H1 (cell line): ENCODE data around the gene PTK6. TPM values are rescaled to one million over a fixed set of nuclear protein-coding genes. Genes with fewer than 3 reads are reported as not detected.

Source experiments
- CTCF ChIA-PET: fragments of 300-600 bp; sonication (Branson Sonifier 250); formaldehyde crosslinking; loops from one replicate; lab custom pipeline; 2021; ENCODE audit not compliant: partially characterized antibody; lab: Charles Lee
- POLR2A ChIA-PET: fragments of 300-600 bp; sonication (Branson Sonifier 250); formaldehyde crosslinking; loops from one replicate; lab custom pipeline; 2021; ENCODE audit warnings: inconsistent platforms; ENCODE audit not compliant: partially characterized antibody; lab: Charles Lee
- DNase-seq, 2 experiments: peaks; one replicate each; pipeline versions ENCODE4 v3.0.0 to v3.0.0-alpha.2; 2010 to 2022; ENCODE audit warnings: low spot score in 2 of 2, low read depth in 1 of 2, mixed read lengths in 1 of 2
- FAIRE-seq: peaks from 2 replicates; lab custom pipeline; 2011; peaks lifted over from hg19 to GRCh38; lab: Jason Lieb, UNC
- H2AFZ ChIP-seq: 2 replicates; pipeline ENCODE4 v1.8.1; 2012; ENCODE audit warnings: low read length, inconsistent platforms
- H2AK5ac ChIP-seq: 2 replicates; pipeline ENCODE4 v1.6.1; 2013; ENCODE audit warnings: low read depth, low read length
- H2BK120ac ChIP-seq: replicated peaks from 2 replicates; pipeline ENCODE3; 2013; ENCODE audit warnings: low read depth, low read length, inconsistent platforms
- H2BK12ac ChIP-seq: 2 replicates; pipeline ENCODE4 v1.6.1; 2013; ENCODE audit warnings: low read depth, low read length
- H2BK15ac ChIP-seq: 2 replicates; pipeline ENCODE4 v1.6.1; 2013; ENCODE audit warnings: low read length
- H2BK20ac ChIP-seq: 2 replicates; pipeline ENCODE4 v1.6.1; 2013; ENCODE audit warnings: low read length
- H2BK5ac ChIP-seq: 2 replicates; pipeline ENCODE4 v1.6.1; 2013; ENCODE audit warnings: low read depth, low read length
- H3K14ac ChIP-seq: 2 replicates; pipeline ENCODE4 v1.6.1; 2013; ENCODE audit warnings: inconsistent platforms; ENCODE audit not compliant: insufficient read length
- H3K18ac ChIP-seq: 2 replicates; pipeline ENCODE4 v1.6.1; 2013; ENCODE audit warnings: low read length; ENCODE audit errors: extremely low read depth
- H3K23ac ChIP-seq: 2 replicates; pipeline ENCODE4 v1.6.1; 2013; ENCODE audit warnings: inconsistent platforms; ENCODE audit not compliant: insufficient read length
- H3K23me2 ChIP-seq: 2 replicates; pipeline ENCODE4 v1.6.1; 2013; ENCODE audit warnings: low read depth, low read length
- H3K27ac ChIP-seq: 2 replicates; pipeline ENCODE4 v1.6.1; 2011; ENCODE audit warnings: low read depth, low read length, inconsistent platforms
- H3K27me3 ChIP-seq, 4 experiments: replicated peaks in 1 of 4; 1 replicate in 1 of 4; 2 replicates in 3 of 4; pipeline versions ENCODE4 v1.6.1 to v1.8.1; 2011 to 2013; ENCODE audit warnings: low read length in 3 of 4, mild to moderate bottlenecking in 3 of 4, inconsistent platforms in 2 of 4, mixed read lengths in 2 of 4, moderate library complexity in 1 of 4; ENCODE audit not compliant: control insufficient read depth in 3 of 4, insufficient read depth in 3 of 4; ENCODE audit errors: extremely low read depth in 1 of 4
- H3K36me3 ChIP-seq, 4 experiments: 2 replicates each; pipeline versions ENCODE4 v1.6.1 to v1.8.1; 2011 to 2013; ENCODE audit warnings: mild to moderate bottlenecking in 4 of 4, low read length in 3 of 4, moderate library complexity in 2 of 4, control low read depth in 1 of 4, inconsistent platforms in 1 of 4; ENCODE audit not compliant: insufficient read depth in 4 of 4, control insufficient read depth in 2 of 4
- H3K4ac ChIP-seq: replicated peaks from 2 replicates; pipeline ENCODE3; 2013; ENCODE audit warnings: low read length, low read depth, mixed read lengths, inconsistent platforms; ENCODE audit not compliant: insufficient read length
- H3K4me1 ChIP-seq, 4 experiments: replicated peaks in 1 of 4; 1 replicate in 1 of 4; 2 replicates in 3 of 4; pipeline versions ENCODE4 v1.6.1 to v1.8.1; 2011 to 2013; ENCODE audit warnings: low read length in 3 of 4, inconsistent platforms in 2 of 4, mixed read lengths in 1 of 4; ENCODE audit not compliant: insufficient read depth in 4 of 4, control insufficient read depth in 3 of 4
- H3K4me2 ChIP-seq, 2 experiments: 2 replicates each; pipeline versions ENCODE4 v1.6.1 to v1.8.1; 2011 to 2013; ENCODE audit warnings: low read depth in 2 of 2, low read length in 2 of 2, control low read depth in 1 of 2, inconsistent platforms in 1 of 2, mild to moderate bottlenecking in 1 of 2; ENCODE audit not compliant: insufficient read depth in 1 of 2
- H3K4me3 ChIP-seq, 4 experiments: fragments of 200-600, 300-600 bp in 1 of 4; sonication (generic), shearing (Covaris generic), sonication (Bioruptor Twin) in 1 of 4; 2 replicates each; pipeline versions ENCODE4 v1.5.1 to v1.8.1; 2011 to 2016; ENCODE audit warnings: low read length in 4 of 4, low read depth in 3 of 4, control low read depth in 2 of 4, inconsistent platforms in 2 of 4, mild to moderate bottlenecking in 2 of 4, mixed read lengths in 1 of 4, moderate library complexity in 1 of 4; ENCODE audit not compliant: insufficient read depth in 2 of 4; ENCODE audit errors: extremely low read depth in 1 of 4
- H3K56ac ChIP-seq: replicated peaks from 2 replicates; pipeline ENCODE3; 2013; ENCODE audit warnings: low read depth, mild to moderate bottlenecking, mixed read lengths, low read length, inconsistent platforms; ENCODE audit not compliant: insufficient read length
- H3K79me1 ChIP-seq: 2 replicates; pipeline ENCODE4 v1.6.1; 2013; ENCODE audit warnings: low read depth, low read length, control low read depth
- H3K79me2 ChIP-seq, 2 experiments: 2 replicates each; pipeline versions ENCODE4 v1.6.1 to v1.8.1; 2012 to 2013; ENCODE audit warnings: low read length in 2 of 2, mild to moderate bottlenecking in 2 of 2, inconsistent platforms in 1 of 2; ENCODE audit not compliant: insufficient read depth in 2 of 2, control insufficient read depth in 1 of 2
- H3K9ac ChIP-seq, 4 experiments: replicated peaks in 1 of 4; 1 replicate in 1 of 4; 2 replicates in 3 of 4; pipeline versions ENCODE4 v1.6.1 to v1.8.1; 2011 to 2013; ENCODE audit warnings: low read depth in 3 of 4, low read length in 3 of 4, control low read depth in 2 of 4, mild to moderate bottlenecking in 2 of 4, moderate library complexity in 2 of 4, inconsistent platforms in 1 of 4; ENCODE audit errors: extremely low read depth in 1 of 4
- H3K9me3 ChIP-seq, 2 experiments: 2 replicates each; pipeline versions ENCODE4 v1.6.1 to v1.8.1; 2012 to 2013; ENCODE audit warnings: mild to moderate bottlenecking in 2 of 2, moderate library complexity in 2 of 2, control low read depth in 1 of 2, inconsistent platforms in 1 of 2, low read depth in 1 of 2, low read length in 1 of 2, mixed read lengths in 1 of 2; ENCODE audit not compliant: insufficient read depth in 2 of 2
- H4K20me1 ChIP-seq, 2 experiments: replicated peaks in 1 of 2; 2 replicates each; pipeline versions ENCODE3 to v1.8.1; 2011 to 2013; ENCODE audit warnings: inconsistent platforms in 2 of 2, low read length in 2 of 2, mild to moderate bottlenecking in 1 of 2; ENCODE audit not compliant: insufficient read depth in 2 of 2, control insufficient read depth in 1 of 2
- H4K5ac ChIP-seq: 2 replicates; pipeline ENCODE4 v1.6.1; 2013; ENCODE audit warnings: low read length, low read depth, mixed read lengths, inconsistent platforms; ENCODE audit not compliant: insufficient read length
- H4K8ac ChIP-seq: 2 replicates; pipeline ENCODE4 v1.8.0; 2013; ENCODE audit warnings: mild to moderate bottlenecking, moderate library complexity, low read length, inconsistent platforms; ENCODE audit not compliant: insufficient read depth; ENCODE audit errors: extremely low read depth
- H4K91ac ChIP-seq: replicated peaks from 2 replicates; pipeline ENCODE3; 2013; ENCODE audit warnings: low read length, mixed read lengths, inconsistent platforms; ENCODE audit not compliant: insufficient read length
- E2F6 ChIP-seq: IDR thresholded peaks from 2 replicates; pipeline ENCODE4 v1.6.1; 2012; ENCODE audit warnings: inconsistent platforms
- HDAC6 ChIP-seq: IDR thresholded peaks from one replicate; pipeline ENCODE4 v1.7.1; 2012; ENCODE audit warnings: low read depth, mild to moderate bottlenecking, inconsistent platforms, low read length, moderate library complexity
- JUND ChIP-seq: IDR thresholded peaks from 2 replicates; pipeline ENCODE4 v1.6.1; 2011; ENCODE audit warnings: mild to moderate bottlenecking, improper control_type of control experiment, low read length
- KDM1A ChIP-seq: fragments of 200-600, 300-600 bp; sonication (generic); IDR thresholded peaks from 2 replicates; pipeline ENCODE4 v1.7.1; 2016; ENCODE audit warnings: mild to moderate bottlenecking, low read length, borderline replicate concordance
- KDM4A ChIP-seq: IDR thresholded peaks from one replicate; pipeline ENCODE4 v1.7.1; 2012; ENCODE audit warnings: low read depth, mild to moderate bottlenecking, moderate library complexity, low read length, inconsistent platforms; ENCODE audit not compliant: severe bottlenecking
- POU5F1 ChIP-seq: IDR thresholded peaks from 2 replicates; pipeline ENCODE4 v1.6.1; 2011; ENCODE audit warnings: low read depth, mild to moderate bottlenecking, low read length, moderate library complexity
- RXRA ChIP-seq: IDR thresholded peaks from 2 replicates; pipeline ENCODE4 v1.6.1; 2011; ENCODE audit warnings: low read depth, mild to moderate bottlenecking, low read length, moderate library complexity; ENCODE audit not compliant: insufficient read depth
- TAF1 ChIP-seq: IDR thresholded peaks from 2 replicates; pipeline ENCODE4 v1.6.1; 2011; ENCODE audit warnings: mild to moderate bottlenecking, low read depth, low read length
- TCF12 ChIP-seq: IDR thresholded peaks from 2 replicates; pipeline ENCODE4 v1.6.1; 2011; ENCODE audit warnings: low read depth, mild to moderate bottlenecking, low read length
- WGBS, 2 experiments: shearing (Covaris generic) in 1 of 2; methylation state at CpG; one replicate each; pipeline versions ENCODE4 v1.1.6 to v1.1.7; 2013 to 2015; ENCODE audit warnings: low lambda C conversion rate in 2 of 2, mixed read lengths in 2 of 2, inconsistent platforms in 1 of 2, low coverage in 1 of 2, missing lambda C conversion rate in 1 of 2; ENCODE audit not compliant: insufficient replicate concordance in 2 of 2, insufficient coverage in 1 of 2, insufficient read length in 1 of 2; ENCODE audit errors: extremely low coverage in 1 of 2, missing lambda C conversion rate in 1 of 2; 5-methylcytosine and 5-hydroxymethylcytosine counted together
- polyA plus RNA-seq, 7 experiments: library from polyadenylated mRNA; depleted of rRNA in 3 of 7; stranded (reverse) in 5 of 7; unstranded in 2 of 7; fragments of >200 nt in 5 of 7; fragments of 200-250 nt in 2 of 7; gene quantifications; 1 replicate in 5 of 7; 2 replicates in 1 of 7; 4 replicates in 1 of 7; pipeline versions ENCODE4 v1.2.1 to v1.2.3, GENCODE V29; 2011 to 2013; ENCODE audit warnings: missing spikeins in 2 of 7, mixed read lengths in 2 of 7
- total RNA-seq: library from RNA; stranded (reverse); fragmentation: NEBNext Ultra II Directional; extraction: Animal tissue kit (Norgen Biotek cat#: 25700); gene quantifications from 2 replicates; pipeline ENCODE4 v1.2.1, GENCODE V29; 2021
- TF ChIP-seq, protein P1 (sequence below): IDR thresholded peaks from 2 replicates; pipeline ENCODE4 v1.6.1; 2011; ENCODE audit warnings: low read length, improper control_type of control experiment

The PTK6 gene
- total and polyA plus RNA-seq, 2 of the 8 experiments (the other 6 are each of a cell fraction or from before 2014, with no cell fraction given) = 0.12 to 0.19 TPM

DNA sequence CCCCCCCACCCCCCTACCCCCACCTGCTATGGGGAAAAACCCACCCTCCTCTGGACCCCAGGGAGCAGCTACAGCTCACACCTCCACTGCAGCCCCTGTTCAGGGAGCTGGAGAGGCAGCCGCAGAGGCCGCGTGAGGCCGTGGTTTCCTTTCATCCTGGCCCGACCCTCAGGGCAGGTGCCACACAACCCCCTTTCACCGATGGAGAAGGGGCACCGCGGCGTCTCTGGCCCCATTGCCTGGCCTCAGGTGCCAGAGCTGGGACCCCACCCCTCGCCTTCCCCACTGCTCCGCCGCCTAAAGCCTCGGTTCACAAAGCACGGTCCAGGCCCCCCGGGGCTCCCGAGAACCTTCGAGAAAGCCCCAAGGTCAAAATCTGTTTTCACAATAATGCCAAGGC is 52.9 kb downstream of the PTK6 start:
- no peaks in the 10 kb centered on the region for H4K20me1 ChIP-seq
- H2BK12ac ChIP-seq = no peak overlapping the region
- H3K23me2 ChIP-seq = peaks cover 2% of the 10 kb centered on the region; the same call in 1 of the 2 replicates
- H2AK5ac ChIP-seq = no peak overlapping the region
- no peak overlapping the region for H3K9ac ChIP-seq
- peaks cover 0 to 16% (median 12%) of the 10 kb centered on the region in 4 experiments; a peak in 6 of 7 replicates for H3K27me3 ChIP-seq
- no peaks in the 10 kb centered on the region for H3K36me3 ChIP-seq
- H4K91ac ChIP-seq = no peak overlapping the region
- no peak overlapping the region for H3K4me2 ChIP-seq
- H3K56ac ChIP-seq = no peak overlapping the region
- H3K9me3 ChIP-seq = peaks cover 4% of the 10 kb centered on the region in 2 experiments; a peak in 1 of 4 replicates
- no peak overlapping the region for H2BK5ac ChIP-seq
- ChIA-PET CTCF (interaction anchor here (1.0 to 4.8 kb wide), 13 partner anchors 9 to 489 kb away, joined by 3 to 39 read pairs (median 4); partner anchors contain the start of gene PTK6), POLR2A (interaction anchor here (1.0 to 1.9 kb wide), 5 partner anchors 13 to 213 kb away, joined by 3 to 6 read pairs (median 4); partner anchors contain the start of genes KCNQ2 and PPDPF)
- no peak overlapping the region for H3K14ac ChIP-seq
- WGBS, 2 experiments = 73% methylated on average over 15 of the region's 17 CpGs; no CpG with 5 or more reads in 1 of the 2 experiments
- no peak overlapping the region for H3K18ac ChIP-seq
- no peak overlapping the region for H3K27ac ChIP-seq
- no peak overlapping the region for H2AFZ ChIP-seq
- H3K79me1 ChIP-seq = no peaks in the 10 kb centered on the region
- H2BK20ac ChIP-seq = no peak overlapping the region
- no peaks in the 10 kb centered on the region for H3K79me2 ChIP-seq
- no peak overlapping the region for H4K5ac ChIP-seq
- no peak overlapping the region for H4K8ac ChIP-seq
- no peak overlapping the region for H3K4me3 ChIP-seq
- no peak for FAIRE-seq
- H3K4ac ChIP-seq = no peak overlapping the region
- H3K4me1 ChIP-seq = peaks cover 0 to 30% (median 16%) of the 10 kb centered on the region in 4 experiments; a peak in 5 of 7 replicates
- no peak for DNase-seq
- no peak overlapping the region for H3K23ac ChIP-seq
- H2BK120ac ChIP-seq = no peak overlapping the region
- no peak overlapping the region for H2BK15ac ChIP-seq
- TF ChIP-seq TAF1 (no peak), KDM1A (no peak), E2F6 (no peak), RXRA (no peak), KDM4A (no peak), HDAC6 (no peak), TCF12 (no peak), POU5F1 (no peak), JUND (no peak)
- TF ChIP-seq, protein P1, sequence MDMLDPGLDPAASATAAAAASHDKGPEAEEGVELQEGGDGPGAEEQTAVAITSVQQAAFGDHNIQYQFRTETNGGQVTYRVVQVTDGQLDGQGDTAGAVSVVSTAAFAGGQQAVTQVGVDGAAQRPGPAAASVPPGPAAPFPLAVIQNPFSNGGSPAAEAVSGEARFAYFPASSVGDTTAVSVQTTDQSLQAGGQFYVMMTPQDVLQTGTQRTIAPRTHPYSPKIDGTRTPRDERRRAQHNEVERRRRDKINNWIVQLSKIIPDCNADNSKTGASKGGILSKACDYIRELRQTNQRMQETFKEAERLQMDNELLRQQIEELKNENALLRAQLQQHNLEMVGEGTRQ = no peak
